Activated CD4-positive, alpha-beta T cell treated with anti-CD3 and anti-CD28 coated beads for 24 hours (primary cell): Measurements from ENCODE around the gene TRPV2.
A peak's percentile ranks its signal among the peaks of the same experiment; 100 is the strongest.
"Not testable (repeated sequence)": the region's sequence is repeated elsewhere in the genome, so short reads cannot be mapped to it uniquely, and the experiment has no call there.

Source experiments
- DNase-seq, 2 donors: peaks; one replicate each; pipeline ENCODE4 v3.0.0-alpha.2; 2020; ENCODE audit warnings: low read depth in 2 of 2

Gene TRPV2

GRCh38 chr17:16435925-16436886 is 20.8 kb downstream of the TRPV2 start:
- no peak for DNase-seq

- no peak for DNase-seq
Measured at GRCh38 chr17:16437083-16437482, 21.7 kb downstream of the TRPV2 start.

GRCh38 chr17:16438173-16438556 is 22.8 kb downstream of the TRPV2 start:
- no peak for DNase-seq

GRCh38 chr17:16438557-16439302 is 23.4 kb downstream of the TRPV2 start:
- peak; percentile 84 to 93 for DNase-seq

GRCh38 chr17:16439303-16439791 is 24.0 kb downstream of the TRPV2 start:
- DNase-seq, result no peak

GRCh38 chr17:16439811-16440351 is 24.5 kb downstream of the TRPV2 start:
- no peak for DNase-seq

- not testable (repeated sequence) for DNase-seq
Measured at GRCh38 chr17:16440354-16440753, 25.0 kb downstream of the TRPV2 start.

GRCh38 chr17:16440901-16441629 is 25.7 kb downstream of the TRPV2 start:
- no peak for DNase-seq

GRCh38 chr17:16442141-16442540 is 26.8 kb downstream of the TRPV2 start:
- DNase-seq, result no peak

- no peak for DNase-seq
Measured at GRCh38 chr17:16442594-16443510, 27.5 kb downstream of the TRPV2 start.

GRCh38 chr17:16443511-16444257 is 28.3 kb downstream of the TRPV2 start:
- DNase-seq, result peak in 1 of 2 donors; percentile 35

GRCh38 chr17:16444258-16444886 is 29.0 kb downstream of the TRPV2 start:
- no peak for DNase-seq

- DNase-seq, result no peak
Measured at GRCh38 chr17:16446338-16446983, 31.1 kb downstream of the TRPV2 start.

GRCh38 chr17:16447676-16448075 is 32.3 kb downstream of the TRPV2 start:
- no peak for DNase-seq

- DNase-seq, result no peak
Measured at GRCh38 chr17:16448490-16448889, 33.1 kb downstream of the TRPV2 start.

GRCh38 chr17:16449121-16449570 is 33.8 kb downstream of the TRPV2 start:
- no peak for DNase-seq

GRCh38 chr17:16450028-16450427 is 34.7 kb downstream of the TRPV2 start:
- DNase-seq, result no peak

- not testable (repeated sequence) for DNase-seq
Measured at GRCh38 chr17:16452268-16452667, 36.9 kb downstream of the TRPV2 start.

GRCh38 chr17:16453493-16453851 is 38.1 kb downstream of the TRPV2 start:
- no peak for DNase-seq
